ENCODE results near the gene PKDREJ. TPM values are rescaled to one million over a fixed set of nuclear protein-coding genes. Genes with fewer than 3 reads are reported as not detected.

PKDREJ gene
- total RNA-seq, 1 experiment from 2014 or later, result 0.04 TPM

DNA sequence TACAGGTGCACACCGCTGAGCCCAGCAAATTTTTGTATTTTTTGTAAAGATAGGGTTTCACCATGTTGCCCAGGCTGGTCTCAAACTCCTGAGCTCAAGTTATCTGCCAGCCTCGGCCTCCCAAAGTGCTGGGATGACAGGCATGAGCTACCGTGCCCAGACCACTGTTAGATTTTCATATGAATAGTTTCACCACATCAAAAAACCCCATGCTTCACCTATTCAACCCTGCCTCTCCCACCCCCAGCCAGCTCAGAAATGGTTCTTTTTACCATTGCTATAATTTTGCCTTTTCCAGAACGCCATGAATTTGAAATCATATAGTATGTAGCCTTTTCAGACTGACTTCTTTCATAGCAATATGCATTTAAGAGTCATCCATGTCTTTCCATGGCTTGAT is 50.9 kb downstream of the PKDREJ start:
- DNase-seq, result no peak
- no peak overlapping the region for H2BK5ac ChIP-seq (ENCODE audit: insufficient read length, low read length)
- no peak overlapping the region for H2BK12ac ChIP-seq (ENCODE audit: insufficient read length, low read depth, low read length)
- no peak overlapping the region for H4K5ac ChIP-seq (ENCODE audit: insufficient read length, low read depth, low read length)
- H4K91ac ChIP-seq (ENCODE audit: insufficient read length, low read depth, low read length), result no peak overlapping the region
- H3K56ac ChIP-seq (ENCODE audit: insufficient read length, low read depth, low read length), result no peak overlapping the region
- no peaks in the 10 kb centered on the region; the same call in none of the 2 replicates for H3K27me3 Mint-ChIP-seq (ENCODE audit: low read depth)
- no peak overlapping the region for H2BK120ac ChIP-seq (ENCODE audit: low read depth, low read length, poor library complexity, severe bottlenecking)
- no peaks in the 10 kb centered on the region for H3K23me2 ChIP-seq (ENCODE audit: insufficient read length, low read depth, low read length, poor library complexity, severe bottlenecking)
- H3K27ac ChIP-seq (ENCODE audit: insufficient read length, low read depth, low read length), result no peak overlapping the region
- H4K8ac ChIP-seq (replicated peaks; ENCODE audit: insufficient read length, low read depth, low read length), result no peak overlapping the region
- H3K9me3 Mint-ChIP-seq, result peaks cover 38 to 44% of the 10 kb centered on the region in 2 experiments
- no peak overlapping the region for H3K9ac ChIP-seq (ENCODE audit: extremely low read depth, insufficient read length, low read length)
- no peak overlapping the region for H3K4me3 Mint-ChIP-seq
- H3K4me2 ChIP-seq (ENCODE audit: insufficient read depth, insufficient read length, low read length), result no peak overlapping the region
- H2AK5ac ChIP-seq (ENCODE audit: insufficient read length, low read length), result no peak overlapping the region
- no peak overlapping the region for H3K14ac ChIP-seq (ENCODE audit: insufficient read depth, low read length)
- no peaks in the 10 kb centered on the region for H3K27me3 ChIP-seq (ENCODE audit: insufficient read depth, low read length)
- H3K79me2 ChIP-seq (ENCODE audit: insufficient read depth, low read length), result no peaks in the 10 kb centered on the region
- no peaks in the 10 kb centered on the region for H3K79me1 ChIP-seq (ENCODE audit: insufficient read depth, low read depth, low read length, poor library complexity, severe bottlenecking)
- TF ChIP-seq, protein P1, sequence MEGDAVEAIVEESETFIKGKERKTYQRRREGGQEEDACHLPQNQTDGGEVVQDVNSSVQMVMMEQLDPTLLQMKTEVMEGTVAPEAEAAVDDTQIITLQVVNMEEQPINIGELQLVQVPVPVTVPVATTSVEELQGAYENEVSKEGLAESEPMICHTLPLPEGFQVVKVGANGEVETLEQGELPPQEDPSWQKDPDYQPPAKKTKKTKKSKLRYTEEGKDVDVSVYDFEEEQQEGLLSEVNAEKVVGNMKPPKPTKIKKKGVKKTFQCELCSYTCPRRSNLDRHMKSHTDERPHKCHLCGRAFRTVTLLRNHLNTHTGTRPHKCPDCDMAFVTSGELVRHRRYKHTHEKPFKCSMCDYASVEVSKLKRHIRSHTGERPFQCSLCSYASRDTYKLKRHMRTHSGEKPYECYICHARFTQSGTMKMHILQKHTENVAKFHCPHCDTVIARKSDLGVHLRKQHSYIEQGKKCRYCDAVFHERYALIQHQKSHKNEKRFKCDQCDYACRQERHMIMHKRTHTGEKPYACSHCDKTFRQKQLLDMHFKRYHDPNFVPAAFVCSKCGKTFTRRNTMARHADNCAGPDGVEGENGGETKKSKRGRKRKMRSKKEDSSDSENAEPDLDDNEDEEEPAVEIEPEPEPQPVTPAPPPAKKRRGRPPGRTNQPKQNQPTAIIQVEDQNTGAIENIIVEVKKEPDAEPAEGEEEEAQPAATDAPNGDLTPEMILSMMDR (conservative IDR thresholded peaks at IDR 0.05), result no peak
- no peak overlapping the region for H2AFZ ChIP-seq (ENCODE audit: low read length)
- no peak overlapping the region for H3K23ac ChIP-seq (ENCODE audit: insufficient read length, low read depth, low read length)
- H3K18ac ChIP-seq (ENCODE audit: insufficient read length, low read depth, low read length), result no peak overlapping the region
- H3T11ph ChIP-seq (ENCODE audit: low read length), result no peak overlapping the region
- H3K27ac Mint-ChIP-seq, result no peak overlapping the region
- H4K20me1 ChIP-seq (ENCODE audit: control insufficient read depth, insufficient read depth, insufficient read length), result no peaks in the 10 kb centered on the region
- peaks cover 23 to 39% (median 29%) of the 10 kb centered on the region in 3 experiments for H3K36me3 Mint-ChIP-seq (ENCODE audit: insufficient read depth in 1 of 3, low read depth in 3 of 3)
- H3K4me1 Mint-ChIP-seq, result no peaks in the 10 kb centered on the region
- no peaks in the 10 kb centered on the region for H3K4me1 ChIP-seq (ENCODE audit: insufficient read depth, low read length)
- WGBS (ENCODE audit: extremely low coverage, insufficient read length, low lambda C conversion rate), result no CpG with 5 or more reads among the region's 4 CpGs
- H2BK20ac ChIP-seq (ENCODE audit: low read depth, low read length, poor library complexity, severe bottlenecking), result no peak overlapping the region
- no peaks in the 10 kb centered on the region for H3K9me3 ChIP-seq (ENCODE audit: control insufficient read depth, low read depth, low read length)
- H2BK15ac ChIP-seq (ENCODE audit: low read depth, low read length), result no peak overlapping the region
- H3K4ac ChIP-seq (ENCODE audit: low read depth, low read length), result no peak overlapping the region

All from H9 (cell line).